Ishikawa (cell line): ENCODE measurements around the gene HEATR5B.

Experiments used
- CREB1 ChIP-seq: IDR thresholded peaks from 2 replicates; pipeline ENCODE4 v1.6.1; 2012; ENCODE audit warnings: low read depth
- EP300 ChIP-seq: IDR thresholded peaks from 2 replicates; pipeline ENCODE4 v1.6.1; 2012; ENCODE audit warnings: borderline replicate concordance
- NFIC ChIP-seq: IDR thresholded peaks from 2 replicates; pipeline ENCODE4 v1.6.1; 2012
- RAD21 ChIP-seq: IDR thresholded peaks from 2 replicates; pipeline ENCODE4 v1.6.1; 2012; ENCODE audit warnings: low read depth
- TAF1 ChIP-seq: IDR thresholded peaks from 2 replicates; pipeline ENCODE4 v1.6.1; 2012; ENCODE audit warnings: low read depth, mild to moderate bottlenecking
- USF1 ChIP-seq: IDR thresholded peaks from 2 replicates; pipeline ENCODE4 v1.6.1; 2012
- YY1 ChIP-seq: IDR thresholded peaks from 2 replicates; pipeline ENCODE4 v1.6.1; 2012; ENCODE audit warnings: low read depth

GRCh38 chr2:36993841-36994620, 90.1 kb downstream of the HEATR5B start:
- no peak for TF ChIP-seq YY1
- no peak for TF ChIP-seq CREB1
- no peak for TF ChIP-seq NFIC
- no peak for TF ChIP-seq RAD21
- no peak for TF ChIP-seq USF1
- TF ChIP-seq EP300, result no peak
- TF ChIP-seq TAF1, result no peak
